HG02571 (cell line): ENCODE measurements around the gene CDA.

ENCODE experiments used
- ATAC-seq: cut with Tn5 transposase; IDR thresholded peaks from one replicate; pipeline ENCODE4 v1.9.1; 2021; ENCODE audit warnings: mild to moderate bottlenecking, moderate library complexity; ENCODE audit not compliant: unreplicated experiment

The CDA gene

GRCh38 chr1:20615946-20616846, 27.3 kb downstream of the CDA start:
- no peak for ATAC-seq

- ATAC-seq = no peak
Observed at GRCh38 chr1:20616847-20617487, 28.1 kb downstream of the CDA start.

- ATAC-seq = no peak
Observed at GRCh38 chr1:20618550-20618949, 29.7 kb downstream of the CDA start.

GRCh38 chr1:20619999-20620398, 31.1 kb downstream of the CDA start:
- no peak for ATAC-seq

- ATAC-seq = no peak
Observed at GRCh38 chr1:20621012-20621411, 32.1 kb downstream of the CDA start.

DNA sequence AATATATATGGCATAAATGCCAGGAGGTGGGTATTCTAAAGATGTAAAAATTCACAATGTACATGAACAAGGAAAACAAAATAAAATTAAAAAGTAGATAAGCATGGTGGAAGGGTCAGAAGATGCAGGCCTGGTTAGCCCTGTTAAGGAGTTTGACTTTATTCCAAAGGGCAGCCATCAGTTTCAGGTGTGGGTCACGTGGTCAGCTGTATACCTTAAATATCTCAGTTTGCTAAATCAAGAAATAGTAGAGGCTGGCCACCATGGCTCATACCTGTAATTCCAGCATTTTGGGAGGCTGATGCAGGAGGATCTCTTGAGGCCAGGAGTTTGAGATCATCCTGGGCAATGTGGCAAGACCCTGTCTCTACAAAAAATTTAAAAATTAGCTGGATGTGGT, 35.8 kb downstream of the CDA start:
- ATAC-seq = no peak

GRCh38 chr1:20625176-20626097, 36.5 kb downstream of the CDA start:
- ATAC-seq = no peak

DNA sequence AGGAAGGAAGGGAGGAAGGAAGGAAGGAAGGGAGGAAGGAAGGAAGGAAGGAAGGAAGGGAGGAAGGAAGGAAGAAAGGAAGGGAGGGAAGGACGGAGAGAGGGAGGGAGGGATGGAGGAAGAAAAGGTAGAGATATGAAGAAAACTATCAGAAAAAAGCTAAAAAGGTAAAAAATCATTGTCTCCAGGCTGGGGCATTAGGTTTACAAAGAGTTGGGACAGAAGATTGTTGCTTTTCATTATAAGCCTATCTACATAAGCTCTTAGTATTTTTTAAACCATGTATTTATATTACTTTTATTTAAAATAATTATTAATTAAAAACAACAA, 37.2 kb downstream of the CDA start:
- no peak for ATAC-seq

- no peak for ATAC-seq
Observed at GRCh38 chr1:20626524-20626923, 37.6 kb downstream of the CDA start.

- no peak for ATAC-seq
Observed at GRCh38 chr1:20630729-20631128, 41.8 kb downstream of the CDA start.

- ATAC-seq = no peak
Observed at GRCh38 chr1:20632386-20632785, 43.5 kb downstream of the CDA start.

DNA sequence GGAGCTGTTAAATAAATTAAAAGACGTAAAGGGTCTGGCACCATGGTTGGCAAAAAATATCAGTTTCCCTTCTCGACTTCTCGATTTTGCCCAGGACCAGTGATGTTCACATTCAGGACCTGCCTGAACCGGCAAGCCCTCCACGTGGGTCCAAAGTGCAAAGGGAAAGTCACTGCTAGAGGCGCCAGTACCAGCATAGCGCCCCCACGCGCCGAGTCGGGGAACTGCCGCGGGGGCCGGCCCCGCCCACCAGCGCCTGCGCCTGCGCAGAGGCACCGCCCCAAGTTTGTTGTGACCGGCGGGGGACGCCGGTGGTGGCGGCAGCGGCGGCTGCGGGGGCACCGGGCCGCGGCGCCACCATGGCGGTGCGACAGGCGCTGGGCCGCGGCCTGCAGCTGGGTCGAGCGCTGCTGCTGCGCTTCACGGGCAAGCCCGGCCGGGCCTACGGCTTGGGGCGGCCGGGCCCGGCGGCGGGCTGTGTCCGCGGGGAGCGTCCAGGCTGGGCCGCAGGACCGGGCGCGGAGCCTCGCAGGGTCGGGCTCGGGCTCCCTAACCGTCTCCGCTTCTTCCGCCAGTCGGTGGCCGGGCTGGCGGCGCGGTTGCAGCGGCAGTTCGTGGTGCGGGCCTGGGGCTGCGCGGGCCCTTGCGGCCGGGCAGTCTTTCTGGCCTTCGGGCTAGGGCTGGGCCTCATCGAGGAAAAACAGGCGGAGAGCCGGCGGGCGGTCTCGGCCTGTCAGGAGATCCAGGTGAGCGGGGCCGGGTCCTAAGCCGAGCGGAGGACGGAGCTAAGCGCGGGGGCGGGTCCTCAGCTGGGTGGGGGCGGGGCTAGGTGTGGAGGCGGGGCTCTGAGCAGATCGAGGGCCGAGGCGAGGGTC, 44.5 kb downstream of the CDA start, which contains the start of gene PINK1:
Gene PINK1 (plus strand): TSS at position 269 of the 875 bp plus-strand sequence. CDS start 91 bp downstream, at position 360.
- ATAC-seq = peak; percentile 52

DNA sequence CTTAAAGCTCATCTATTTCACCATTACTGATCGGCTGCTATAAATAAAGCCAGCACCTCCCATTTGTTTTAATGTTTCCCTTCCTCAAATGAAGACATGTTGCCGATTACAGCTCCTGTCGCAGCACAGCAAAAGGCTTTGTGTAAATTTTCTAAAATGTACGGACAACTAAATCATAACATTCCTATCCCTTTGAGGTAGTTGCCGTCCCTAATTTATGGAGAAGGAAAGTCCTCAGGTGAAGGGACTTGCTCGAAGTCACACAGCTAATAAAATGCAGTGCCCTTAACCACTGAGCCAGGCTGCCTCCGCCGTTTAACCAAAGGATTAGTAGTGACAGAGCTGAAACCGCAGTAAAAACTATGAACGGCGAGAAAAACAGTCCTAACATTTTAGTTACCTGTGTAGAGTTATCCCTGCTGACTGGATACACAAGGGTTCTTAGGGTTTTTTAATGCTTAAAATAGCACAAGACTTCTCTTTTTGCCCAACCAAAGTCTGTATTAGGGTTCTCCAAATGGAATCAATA, 45.2 kb downstream of the CDA start:
- no peak for ATAC-seq

DNA sequence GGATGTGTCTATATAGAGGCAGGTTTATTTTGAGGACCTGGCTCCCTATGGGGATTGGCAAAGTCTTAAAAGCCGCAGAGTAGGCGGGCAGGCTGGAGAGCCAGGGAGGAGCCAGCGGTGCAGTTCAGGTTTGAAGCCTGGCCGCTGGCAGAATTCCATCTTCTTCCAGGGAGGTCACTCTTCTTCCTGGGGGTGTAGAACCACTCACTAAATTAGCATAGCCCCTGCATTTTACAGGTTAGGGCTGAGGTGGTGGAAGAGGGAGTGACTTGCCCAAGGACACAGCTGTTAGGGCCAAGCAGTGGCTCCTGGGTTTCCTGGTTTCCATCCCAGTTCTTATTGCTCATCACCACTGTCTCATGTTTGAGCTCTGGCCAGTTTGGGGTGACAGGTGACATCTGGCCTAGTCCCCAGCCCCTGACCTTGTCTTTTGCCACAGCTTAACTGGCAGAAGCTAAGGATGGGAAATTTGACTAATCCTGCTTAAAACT, 45.7 kb downstream of the CDA start:
- no peak for ATAC-seq

DNA sequence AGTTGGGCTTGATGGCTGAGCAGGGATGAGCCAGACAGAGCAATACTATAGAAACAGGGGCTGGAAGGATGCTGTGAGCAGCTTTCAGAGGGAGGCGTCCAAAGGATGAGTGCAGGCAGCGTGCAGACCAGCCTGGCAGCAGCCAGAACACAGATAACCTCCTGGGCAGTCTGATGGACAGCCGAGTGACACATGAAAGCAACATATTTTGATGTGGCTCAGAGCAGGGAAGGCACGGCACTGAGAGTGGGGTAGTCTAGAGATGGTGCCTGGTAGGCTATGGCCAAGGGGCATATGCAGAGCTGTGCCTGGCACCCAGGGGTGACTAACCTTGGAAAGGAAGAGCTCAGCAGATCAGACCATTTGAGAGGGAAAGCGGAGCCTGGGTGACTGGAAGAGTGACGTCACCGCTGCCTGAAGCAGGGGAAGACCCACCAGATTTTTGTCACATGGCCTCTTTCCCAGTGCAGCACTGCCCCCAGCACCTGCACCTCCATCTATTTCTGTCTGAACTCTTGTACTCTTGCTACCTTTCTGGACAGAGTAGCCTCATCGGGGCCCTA, 48.0 kb downstream of the CDA start:
- ATAC-seq = no peak

DNA sequence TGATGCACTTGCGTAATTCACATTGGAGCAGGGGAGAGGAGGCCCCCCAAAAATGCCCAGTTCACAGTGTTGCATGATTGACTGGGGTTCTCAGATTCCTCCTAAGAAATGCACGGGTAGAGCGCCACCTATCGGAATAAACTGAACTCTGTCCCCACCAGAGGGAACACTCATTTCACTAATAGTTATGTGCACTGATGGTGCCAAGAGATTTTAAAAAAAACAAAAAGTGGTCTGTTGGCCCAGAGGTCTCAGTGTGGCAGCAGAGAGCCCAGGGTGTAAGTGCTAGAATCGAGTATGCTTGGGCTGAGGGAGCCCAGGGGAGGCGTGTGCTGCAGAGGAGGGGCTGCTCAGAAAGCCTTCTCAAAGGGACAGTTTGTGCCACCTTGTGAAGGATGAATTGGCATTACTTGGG, 51.3 kb downstream of the CDA start:
- no peak for ATAC-seq

GRCh38 chr1:20641975-20642374, 53.1 kb downstream of the CDA start:
- ATAC-seq = no peak

GRCh38 chr1:20643080-20643479, 54.2 kb downstream of the CDA start:
- no peak for ATAC-seq

DNA sequence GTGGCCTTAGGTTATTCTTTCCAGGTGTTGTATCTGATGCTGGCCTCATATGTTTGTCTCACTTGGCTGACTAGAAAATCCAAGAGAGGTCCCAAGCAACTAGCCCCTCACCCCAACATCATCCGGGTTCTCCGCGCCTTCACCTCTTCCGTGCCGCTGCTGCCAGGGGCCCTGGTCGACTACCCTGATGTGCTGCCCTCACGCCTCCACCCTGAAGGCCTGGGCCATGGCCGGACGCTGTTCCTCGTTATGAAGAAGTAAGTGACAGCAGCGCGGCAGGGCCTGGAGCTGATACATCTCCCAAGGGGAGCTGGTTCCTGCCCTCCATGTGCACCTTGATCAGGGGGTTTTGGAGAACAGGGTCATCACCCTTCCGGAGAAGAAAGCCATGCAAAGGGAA, 55.5 kb downstream of the CDA start:
- ATAC-seq = no peak

- ATAC-seq = no peak
Observed at GRCh38 chr1:20645414-20645813, 56.5 kb downstream of the CDA start.
